HepG2 (cell line): ENCODE results near the gene HLA-F. TPM values are rescaled to one million over a fixed set of nuclear protein-coding genes. Genes with fewer than 3 reads are reported as not detected.

Source experiments
- ATF1 ChIP-seq: IDR thresholded peaks from 2 replicates; pipeline ENCODE4 v1.6.1; 2016; ENCODE audit warnings: mild to moderate bottlenecking, control low read depth
- CREB1 ChIP-seq, 2 experiments: fragments of 450-650 bp in 1 of 2; IDR thresholded peaks; 2 replicates each; pipeline ENCODE4 v1.6.1; 2016 to 2017; ENCODE audit warnings: control low read depth in 1 of 2, mild to moderate bottlenecking in 1 of 2, missing compliant biosample characterization in 1 of 2, missing genetic modification characterization in 1 of 2
- CREM ChIP-seq, 2 experiments: sonication (generic) in 1 of 2; formaldehyde crosslinking in 1 of 2; IDR thresholded peaks; 2 replicates each; pipeline versions ENCODE4 v1.4.0 to v1.6.1; 2016 to 2020; ENCODE audit warnings: antibody characterized with exemption in 1 of 2, mild to moderate bottlenecking in 1 of 2, missing genetic modification reagents in 1 of 2
- ELF1 ChIP-seq: sonication (generic); formaldehyde crosslinking; IDR thresholded peaks from 2 replicates; pipeline ENCODE4 v1.4.0; 2020; ENCODE audit warnings: missing genetic modification reagents
- GABPB1 ChIP-seq: IDR thresholded peaks from 2 replicates; pipeline ENCODE4 v1.6.1; 2016; ENCODE audit warnings: mild to moderate bottlenecking, missing genetic modification reagents, moderate library complexity, missing compliant biosample characterization
- HNF4A ChIP-seq: sonication (generic); formaldehyde crosslinking; IDR thresholded peaks from 2 replicates; pipeline ENCODE4 v1.4.0; 2020; ENCODE audit warnings: missing genetic modification reagents
- HNF4G ChIP-seq, 2 experiments: sonication (generic) in 1 of 2; formaldehyde crosslinking in 1 of 2; IDR thresholded peaks; 2 replicates each; pipeline versions ENCODE4 v1.4.0 to v1.6.1; 2011 to 2020; ENCODE audit warnings: borderline replicate concordance in 2 of 2, low read depth in 2 of 2, mild to moderate bottlenecking in 2 of 2, low read length in 1 of 2, missing genetic modification reagents in 1 of 2, moderate library complexity in 1 of 2
- KMT2A ChIP-seq: sonication (generic); formaldehyde crosslinking; IDR thresholded peaks from 2 replicates; pipeline ENCODE4 v1.4.0; 2020; ENCODE audit warnings: missing genetic modification reagents
- NFYC ChIP-seq: IDR thresholded peaks from 2 replicates; pipeline ENCODE4 v1.6.1; 2016; ENCODE audit warnings: missing genetic modification reagents, missing compliant biosample characterization
- NRL ChIP-seq: sonication (generic); formaldehyde crosslinking; IDR thresholded peaks from 2 replicates; pipeline ENCODE4 v1.5.0; 2020; ENCODE audit warnings: missing genetic modification reagents, mild to moderate bottlenecking, moderate library complexity, borderline replicate concordance
- PCBP1 ChIP-seq: fragments of 200-400 bp; formaldehyde crosslinking; IDR thresholded peaks from 2 replicates; pipeline ENCODE4 v1.6.1; 2017; ENCODE audit warnings: mild to moderate bottlenecking, low read depth, low read length, borderline replicate concordance
- PHF8 ChIP-seq: sonication (generic); formaldehyde crosslinking; IDR thresholded peaks from 2 replicates; pipeline ENCODE4 v1.5.0; 2020; ENCODE audit warnings: missing genetic modification reagents
- RAD51 ChIP-seq: fragments of 450-650 bp; IDR thresholded peaks from 2 replicates; pipeline ENCODE4 v1.6.1; 2016; ENCODE audit warnings: borderline replicate concordance
- RFXANK ChIP-seq: IDR thresholded peaks from 2 replicates; pipeline ENCODE4 v1.6.1; 2016
- SALL1 ChIP-seq: sonication (generic); formaldehyde crosslinking; IDR thresholded peaks from 2 replicates; pipeline ENCODE4 v1.8.0; 2022; ENCODE audit warnings: mild to moderate bottlenecking, missing genetic modification reagents
- ZBTB20 ChIP-seq: sonication (generic); formaldehyde crosslinking; IDR thresholded peaks from 2 replicates; pipeline ENCODE4 v1.8.1; 2023; ENCODE audit warnings: missing genetic modification reagents, low read depth, mild to moderate bottlenecking, borderline replicate concordance
- ZFP37 ChIP-seq: sonication (generic); formaldehyde crosslinking; IDR thresholded peaks from 2 replicates; pipeline ENCODE4 v1.4.0; 2020; ENCODE audit warnings: missing genetic modification reagents, borderline replicate concordance
- ZFX ChIP-seq: sonication (generic); formaldehyde crosslinking; IDR thresholded peaks from 2 replicates; pipeline ENCODE4 v1.4.0; 2020; ENCODE audit warnings: mild to moderate bottlenecking, low read depth, missing genetic modification reagents, moderate library complexity
- ZFY ChIP-seq: sonication (generic); formaldehyde crosslinking; IDR thresholded peaks from 2 replicates; pipeline ENCODE4 v1.4.0; 2020; ENCODE audit warnings: missing genetic modification reagents
- ZIK1 ChIP-seq: sonication (generic); formaldehyde crosslinking; IDR thresholded peaks from 2 replicates; pipeline ENCODE4 v1.5.0; 2020; ENCODE audit warnings: mild to moderate bottlenecking, low read depth, missing genetic modification reagents, borderline replicate concordance
- ZNF17 ChIP-seq: sonication (generic); formaldehyde crosslinking; IDR thresholded peaks from 2 replicates; pipeline ENCODE4 v1.5.0; 2020; ENCODE audit warnings: mild to moderate bottlenecking, missing genetic modification reagents
- ZNF431 ChIP-seq: sonication (generic); formaldehyde crosslinking; IDR thresholded peaks from 2 replicates; pipeline ENCODE4 v1.9.0; 2022; ENCODE audit warnings: missing genetic modification reagents, low read depth, mild to moderate bottlenecking, borderline replicate concordance
- ZNF501 ChIP-seq: sonication (generic); formaldehyde crosslinking; IDR thresholded peaks from 2 replicates; pipeline ENCODE4 v1.5.1; 2020; ENCODE audit warnings: mild to moderate bottlenecking, moderate library complexity, missing genetic modification reagents
- polyA plus RNA-seq, 8 experiments: library from polyadenylated mRNA; depleted of rRNA in 3 of 8; stranded (reverse) in 7 of 8; unstranded in 1 of 8; fragments of >200 nt; fragmentation: Illumina TruSeq in 4 of 8; extraction: Trizol in 4 of 8; gene quantifications; 2 replicates each; pipeline versions ENCODE4 v1.2.1 to v1.2.3, GENCODE V29; 2011 to 2016; ENCODE audit warnings: low read depth in 4 of 8, missing spikeins in 1 of 8, mixed read lengths in 1 of 8; ENCODE audit not compliant: insufficient read depth in 1 of 8
- total RNA-seq, 5 experiments: library from RNA; depleted of rRNA; stranded (reverse); fragments of >200 nt; fragmentation: Illumina TruSeq; extraction: Trizol; gene quantifications; 2 replicates each; pipeline ENCODE4 v1.2.3, GENCODE V29; 2016; ENCODE audit warnings: low read depth in 1 of 5
- TF ChIP-seq, protein P1 (sequence below), 2 experiments: sonication (generic) in 1 of 2; formaldehyde crosslinking in 1 of 2; IDR thresholded peaks; 2 replicates each; pipeline versions ENCODE4 v1.4.0 to v1.6.1; 2018 to 2020; ENCODE audit warnings: missing genetic modification reagents in 2 of 2, borderline replicate concordance in 1 of 2, low read depth in 1 of 2, mild to moderate bottlenecking in 1 of 2, missing biosample characterization in 1 of 2
- TF ChIP-seq, protein P2 (sequence below): sonication (generic); formaldehyde crosslinking; IDR thresholded peaks from 2 replicates; pipeline ENCODE4 v1.4.0; 2020; ENCODE audit warnings: missing genetic modification reagents
- TF ChIP-seq, protein P3 (sequence below): sonication (generic); formaldehyde crosslinking; IDR thresholded peaks from 2 replicates; pipeline ENCODE4 v1.5.0; 2020; ENCODE audit warnings: missing genetic modification reagents, mild to moderate bottlenecking, borderline replicate concordance

The HLA-F gene
- total and polyA plus RNA-seq, 2 of the 13 experiments (the other 11 are each of a cell fraction or from before 2014, with no cell fraction given) = 6.0 to 6.1 TPM

DNA sequence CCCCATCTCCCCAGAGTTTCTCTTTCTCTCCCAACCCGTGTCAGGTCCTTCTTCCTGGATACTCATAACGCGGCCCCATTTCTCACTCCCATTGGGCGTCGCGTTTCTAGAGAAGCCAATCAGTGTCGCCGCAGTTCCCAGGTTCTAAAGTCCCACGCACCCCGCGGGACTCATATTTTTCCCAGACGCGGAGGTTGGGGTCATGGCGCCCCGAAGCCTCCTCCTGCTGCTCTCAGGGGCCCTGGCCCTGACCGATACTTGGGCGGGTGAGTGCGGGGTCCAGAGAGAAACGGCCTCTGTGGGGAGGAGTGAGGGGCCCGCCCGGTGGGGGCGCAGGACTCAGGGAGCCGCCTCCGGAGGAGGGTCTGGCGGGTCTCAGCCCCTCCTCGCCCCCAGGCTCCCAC, at the start of gene HLA-F (continued):
- TF ChIP-seq, protein P1, sequence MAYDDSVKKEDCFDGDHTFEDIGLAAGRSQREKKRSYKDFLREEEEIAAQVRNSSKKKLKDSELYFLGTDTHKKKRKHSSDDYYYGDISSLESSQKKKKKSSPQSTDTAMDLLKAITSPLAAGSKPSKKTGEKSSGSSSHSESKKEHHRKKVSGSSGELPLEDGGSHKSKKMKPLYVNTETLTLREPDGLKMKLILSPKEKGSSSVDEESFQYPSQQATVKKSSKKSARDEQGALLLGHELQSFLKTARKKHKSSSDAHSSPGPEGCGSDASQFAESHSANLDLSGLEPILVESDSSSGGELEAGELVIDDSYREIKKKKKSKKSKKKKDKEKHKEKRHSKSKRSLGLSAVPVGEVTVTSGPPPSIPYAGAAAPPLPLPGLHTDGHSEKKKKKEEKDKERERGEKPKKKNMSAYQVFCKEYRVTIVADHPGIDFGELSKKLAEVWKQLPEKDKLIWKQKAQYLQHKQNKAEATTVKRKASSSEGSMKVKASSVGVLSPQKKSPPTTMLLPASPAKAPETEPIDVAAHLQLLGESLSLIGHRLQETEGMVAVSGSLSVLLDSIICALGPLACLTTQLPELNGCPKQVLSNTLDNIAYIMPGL (CRISPR knock-in tag; IDR thresholded peaks at IDR 0.05; ENCODE audit: borderline replicate concordance in 1 of 2, low read depth in 1 of 2) = peak in 1 of 2 experiments; percentile 29; a peak in 1 of 4 replicates
- TF ChIP-seq ZNF17 (CRISPR knock-in tag) (no peak), ZFP37 (CRISPR knock-in tag) (no peak), ZNF431 (CRISPR knock-in tag) (no peak), KMT2A (CRISPR knock-in tag) (peak; percentile 18; the same call in 1 of the 2 replicates), HNF4G (IDR thresholded peaks at IDR 0.05; ENCODE audit: borderline replicate concordance, low read depth, low read length) (0 out of 2 replicates have a peak, but pooled peaks have one; percentile 10), HNF4G (CRISPR knock-in tag; IDR thresholded peaks at IDR 0.05; ENCODE audit: borderline replicate concordance, low read depth) (no peak), HNF4A (CRISPR knock-in tag) (peak; percentile 4; the same call in 1 of the 2 replicates), ZNF501 (CRISPR knock-in tag) (peak; percentile 65; the same call in 1 of the 2 replicates), NRL (CRISPR knock-in tag) (peak; percentile 46; the same call in 1 of the 2 replicates), PCBP1 (0 out of 2 replicates have a peak, but pooled peaks have one; percentile 24), NFYC (peak; percentile 76), PHF8 (peak; percentile 53; the same call in 1 of the 2 replicates), ZFY (CRISPR knock-in tag) (peak; percentile 22; the same call in 1 of the 2 replicates), ELF1 (CRISPR knock-in tag) (peak; percentile 26; the same call in 1 of the 2 replicates), CREM (IDR thresholded peaks at IDR 0.05) (peak; percentile 60), CREM (CRISPR knock-in tag; IDR thresholded peaks at IDR 0.05) (no peak), ZBTB20 (CRISPR knock-in tag) (no peak), CREB1 (IDR thresholded peaks at IDR 0.05) (peak; percentile 74), CREB1 (CRISPR knock-in tag; IDR thresholded peaks at IDR 0.05) (peak; percentile 93), RFXANK (CRISPR knock-in tag) (peak; percentile 99), GABPB1 (CRISPR knock-in tag) (0 out of 2 replicates have a peak, but pooled peaks have one; percentile 27), ATF1 (CRISPR knock-in tag) (peak; percentile 73), ZIK1 (no peak), RAD51 (no peak), SALL1 (CRISPR knock-in tag) (0 out of 2 replicates have a peak, but pooled peaks have one; percentile 31), ZFX (peak; percentile 34; the same call in 1 of the 2 replicates)
- TF ChIP-seq, protein P2, sequence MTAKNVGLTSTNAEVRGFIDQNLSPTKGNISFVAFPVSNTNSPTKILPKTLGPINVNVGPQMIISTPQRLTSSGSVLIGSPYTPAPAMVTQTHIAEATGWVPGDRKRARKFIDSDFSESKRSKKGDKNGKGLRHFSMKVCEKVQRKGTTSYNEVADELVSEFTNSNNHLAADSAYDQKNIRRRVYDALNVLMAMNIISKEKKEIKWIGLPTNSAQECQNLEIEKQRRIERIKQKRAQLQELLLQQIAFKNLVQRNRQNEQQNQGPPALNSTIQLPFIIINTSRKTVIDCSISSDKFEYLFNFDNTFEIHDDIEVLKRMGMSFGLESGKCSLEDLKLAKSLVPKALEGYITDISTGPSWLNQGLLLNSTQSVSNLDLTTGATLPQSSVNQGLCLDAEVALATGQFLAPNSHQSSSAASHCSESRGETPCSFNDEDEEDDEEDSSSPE (CRISPR knock-in tag) = 0 out of 2 replicates have a peak, but pooled peaks have one; percentile 41
- TF ChIP-seq, protein P3, sequence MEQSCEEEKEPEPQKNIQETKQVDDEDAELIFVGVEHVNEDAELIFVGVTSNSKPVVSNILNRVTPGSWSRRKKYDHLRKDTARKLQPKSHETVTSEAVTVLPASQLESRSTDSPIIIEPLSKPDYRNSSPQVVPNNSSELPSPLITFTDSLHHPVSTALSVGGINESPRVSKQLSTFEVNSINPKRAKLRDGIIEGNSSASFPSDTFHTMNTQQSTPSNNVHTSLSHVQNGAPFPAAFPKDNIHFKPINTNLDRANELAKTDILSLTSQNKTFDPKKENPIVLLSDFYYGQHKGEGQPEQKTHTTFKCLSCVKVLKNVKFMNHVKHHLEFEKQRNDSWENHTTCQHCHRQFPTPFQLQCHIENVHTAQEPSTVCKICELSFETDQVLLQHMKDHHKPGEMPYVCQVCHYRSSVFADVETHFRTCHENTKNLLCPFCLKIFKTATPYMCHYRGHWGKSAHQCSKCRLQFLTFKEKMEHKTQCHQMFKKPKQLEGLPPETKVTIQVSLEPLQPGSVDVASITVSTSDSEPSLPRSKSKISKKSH (CRISPR knock-in tag) = 0 out of 2 replicates have a peak, but pooled peaks have one; percentile 64
